Neural cell (in vitro differentiated cells): ENCODE measurements around the gene STAM2.

Experiments used
- CTCF ChIP-seq: fragments of 450-650 bp; IDR thresholded peaks from 2 replicates; pipeline ENCODE4 v1.5.1; 2014; ENCODE audit warnings: antibody characterized with exemption, mild to moderate bottlenecking, moderate library complexity; ENCODE audit not compliant: poor library complexity, severe bottlenecking
- EP300 ChIP-seq: fragments of 450-650 bp; conservative IDR thresholded peaks from 2 replicates; pipeline ENCODE4 v1.6.1; 2014; ENCODE audit warnings: antibody characterized with exemption, mild to moderate bottlenecking, moderate library complexity; ENCODE audit not compliant: poor library complexity, severe bottlenecking
- EZH2 ChIP-seq: fragments of 200-600, 300-800 bp; shearing (Covaris generic), sonication (generic); IDR thresholded peaks from 2 replicates; pipeline ENCODE4 v1.6.1; 2014; ENCODE audit warnings: antibody characterized with exemption, low read length, borderline replicate concordance, mild to moderate bottlenecking; ENCODE audit not compliant: insufficient read depth, poor library complexity, severe bottlenecking
- POLR2AphosphoS5 ChIP-seq: IDR thresholded peaks from 2 replicates; pipeline ENCODE4 v1.6.1; 2012
- REST ChIP-seq: IDR thresholded peaks from 2 replicates; pipeline ENCODE4 v1.6.1; 2012; ENCODE audit warnings: borderline replicate concordance
- SMC3 ChIP-seq: fragments of 450-650 bp; conservative IDR thresholded peaks from 2 replicates; pipeline ENCODE4 v1.6.1; 2014; ENCODE audit warnings: antibody characterized with exemption, mild to moderate bottlenecking, moderate library complexity; ENCODE audit not compliant: poor library complexity
- TAF1 ChIP-seq: IDR thresholded peaks from 2 replicates; pipeline ENCODE4 v1.6.1; 2012; ENCODE audit warnings: low read depth

GRCh38 chr2:152089238-152089637, 86.3 kb downstream of the STAM2 start:
- TF ChIP-seq POLR2AphosphoS5 (no peak), EZH2 (no peak), CTCF (no peak), SMC3 (no peak), TAF1 (no peak), EP300 (no peak), REST (no peak)
